Adrenal gland (tissue), 5 donors: Measurements from ENCODE around the gene MACF1.

Experiments
- POLR2A ChIP-seq, 2 donors: fragments of 450-650 bp; IDR thresholded peaks; one replicate each; pipeline ENCODE4 v1.6.1; 2017; ENCODE audit warnings: antibody characterized with exemption in 2 of 2, mild to moderate bottlenecking in 2 of 2, moderate library complexity in 1 of 2
- TF ChIP-seq, protein P1 (sequence below), 6 experiments: fragments of 450-650 bp in 4 of 6; fragments of 200-600 bp in 2 of 6; sonication (generic) in 1 of 6; IDR thresholded peaks; 1 replicate in 5 of 6; 2 replicates in 1 of 6; pipeline versions ENCODE4 v1.5.1 to v1.8.0; 2016 to 2021; ENCODE audit warnings: antibody characterized with exemption in 6 of 6, mild to moderate bottlenecking in 2 of 6, moderate library complexity in 1 of 6
- donor health status: DM: no; HTN: no; CAD: no.

DNA sequence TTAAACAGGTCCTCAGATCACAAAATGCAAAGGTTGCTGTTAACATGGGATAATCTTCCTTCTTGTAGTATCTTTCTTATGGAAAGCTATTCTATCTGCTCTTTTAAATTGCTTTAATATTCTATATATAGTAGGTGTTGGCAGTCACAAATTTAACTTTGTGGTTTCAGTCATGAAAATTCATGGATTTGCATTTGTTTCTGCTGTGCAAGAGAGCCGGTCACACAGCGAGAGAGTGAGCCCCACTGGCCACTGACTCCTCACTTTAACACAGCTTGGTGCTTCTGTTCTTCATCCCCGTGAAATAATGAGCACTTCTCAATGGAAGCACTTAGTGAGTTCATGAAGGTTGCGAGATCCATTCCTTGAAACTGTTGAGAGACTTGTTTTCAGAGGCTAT lies 268.8 kb downstream of the MACF1 start:
- no peak for TF ChIP-seq POLR2A (IDR thresholded peaks at IDR 0.05)
- TF ChIP-seq, protein P1, sequence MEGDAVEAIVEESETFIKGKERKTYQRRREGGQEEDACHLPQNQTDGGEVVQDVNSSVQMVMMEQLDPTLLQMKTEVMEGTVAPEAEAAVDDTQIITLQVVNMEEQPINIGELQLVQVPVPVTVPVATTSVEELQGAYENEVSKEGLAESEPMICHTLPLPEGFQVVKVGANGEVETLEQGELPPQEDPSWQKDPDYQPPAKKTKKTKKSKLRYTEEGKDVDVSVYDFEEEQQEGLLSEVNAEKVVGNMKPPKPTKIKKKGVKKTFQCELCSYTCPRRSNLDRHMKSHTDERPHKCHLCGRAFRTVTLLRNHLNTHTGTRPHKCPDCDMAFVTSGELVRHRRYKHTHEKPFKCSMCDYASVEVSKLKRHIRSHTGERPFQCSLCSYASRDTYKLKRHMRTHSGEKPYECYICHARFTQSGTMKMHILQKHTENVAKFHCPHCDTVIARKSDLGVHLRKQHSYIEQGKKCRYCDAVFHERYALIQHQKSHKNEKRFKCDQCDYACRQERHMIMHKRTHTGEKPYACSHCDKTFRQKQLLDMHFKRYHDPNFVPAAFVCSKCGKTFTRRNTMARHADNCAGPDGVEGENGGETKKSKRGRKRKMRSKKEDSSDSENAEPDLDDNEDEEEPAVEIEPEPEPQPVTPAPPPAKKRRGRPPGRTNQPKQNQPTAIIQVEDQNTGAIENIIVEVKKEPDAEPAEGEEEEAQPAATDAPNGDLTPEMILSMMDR (IDR thresholded peaks at IDR 0.05): no peak
